HEK293 (cell line): ENCODE data around the gene GATA1.

Experiments
- KLF9 ChIP-seq: fragments of 450-650 bp; formaldehyde crosslinking; IDR thresholded peaks from 2 replicates; pipeline ENCODE4 v1.5.1; 2016; ENCODE audit warnings: missing biosample characterization, missing genetic modification characterization, low read depth
- OSR2 ChIP-seq: fragments of 450-650 bp; formaldehyde crosslinking; IDR thresholded peaks from 2 replicates; pipeline ENCODE4 v1.5.1; 2016; ENCODE audit warnings: missing biosample characterization, missing genetic modification characterization
- SCRT1 ChIP-seq: fragments of 450-650 bp; formaldehyde crosslinking; IDR thresholded peaks from 2 replicates; pipeline ENCODE4 v1.5.1; 2016; ENCODE audit warnings: missing biosample characterization, missing genetic modification characterization, borderline replicate concordance
- SETDB1 ChIP-seq: IDR thresholded peaks from one replicate; pipeline ENCODE4 v1.6.1; 2017; ENCODE audit warnings: mild to moderate bottlenecking, low read length, moderate library complexity, mixed read lengths; ENCODE audit not compliant: insufficient read length
- SP7 ChIP-seq: fragments of 450-650 bp; formaldehyde crosslinking; IDR thresholded peaks from 2 replicates; pipeline ENCODE4 v1.5.1; 2016; ENCODE audit warnings: missing biosample characterization, missing genetic modification characterization
- ZBTB1 ChIP-seq: fragments of 450-650 bp; formaldehyde crosslinking; IDR thresholded peaks from 2 replicates; pipeline ENCODE4 v1.5.1; 2016; ENCODE audit warnings: missing biosample characterization, missing genetic modification characterization
- ZNF146 ChIP-seq: fragments of 450-650 bp; formaldehyde crosslinking; IDR thresholded peaks from 2 replicates; pipeline ENCODE4 v1.5.1; 2016; ENCODE audit warnings: missing biosample characterization, missing genetic modification characterization
- ZNF202 ChIP-seq: fragments of 450-650 bp; formaldehyde crosslinking; IDR thresholded peaks from 2 replicates; pipeline ENCODE4 v1.5.1; 2016; ENCODE audit warnings: missing biosample characterization, missing genetic modification characterization, borderline replicate concordance
- ZNF223 ChIP-seq: fragments of 450-650 bp; formaldehyde crosslinking; IDR thresholded peaks from 2 replicates; pipeline ENCODE4 v1.5.1; 2016; ENCODE audit warnings: missing biosample characterization, missing genetic modification characterization
- ZNF239 ChIP-seq: fragments of 450-650 bp; formaldehyde crosslinking; IDR thresholded peaks from 2 replicates; pipeline ENCODE4 v1.5.1; 2016; ENCODE audit warnings: missing biosample characterization, missing genetic modification characterization
- ZNF311 ChIP-seq: fragments of 450-650 bp; formaldehyde crosslinking; IDR thresholded peaks from 2 replicates; pipeline ENCODE4 v1.5.1; 2017; ENCODE audit warnings: missing biosample characterization, missing genetic modification characterization, borderline replicate concordance
- ZNF341 ChIP-seq: fragments of 450-650 bp; formaldehyde crosslinking; IDR thresholded peaks from 2 replicates; pipeline ENCODE4; 2016; ENCODE audit warnings: low read depth, missing biosample characterization, missing genetic modification characterization
- ZNF48 ChIP-seq: fragments of 450-650 bp; formaldehyde crosslinking; IDR thresholded peaks from 2 replicates; pipeline ENCODE4 v1.5.1; 2016; ENCODE audit warnings: missing biosample characterization, missing genetic modification characterization
- ZNF521 ChIP-seq: fragments of 450-650 bp; formaldehyde crosslinking; IDR thresholded peaks from 2 replicates; pipeline ENCODE4 v1.5.1; 2017; ENCODE audit warnings: missing biosample characterization, mild to moderate bottlenecking, missing genetic modification characterization
- ZNF560 ChIP-seq: fragments of 450-650 bp; formaldehyde crosslinking; IDR thresholded peaks from 2 replicates; pipeline ENCODE4 v1.5.1; 2017; ENCODE audit warnings: missing biosample characterization, missing genetic modification characterization, borderline replicate concordance
- ZNF596 ChIP-seq: fragments of 450-650 bp; IDR thresholded peaks from 2 replicates; pipeline ENCODE4 v1.5.0; 2018; ENCODE audit warnings: missing biosample characterization, mild to moderate bottlenecking, missing genetic modification characterization, moderate library complexity
- ZNF623 ChIP-seq: fragments of 450-650 bp; formaldehyde crosslinking; IDR thresholded peaks from 2 replicates; pipeline ENCODE4 v1.5.1; 2016; ENCODE audit warnings: missing biosample characterization, missing genetic modification characterization
- ZNF664 ChIP-seq: fragments of 450-650 bp; formaldehyde crosslinking; IDR thresholded peaks from 2 replicates; pipeline ENCODE4 v1.5.1; 2016; ENCODE audit warnings: missing biosample characterization, missing genetic modification characterization
- ZNF670 ChIP-seq: fragments of 450-650 bp; formaldehyde crosslinking; IDR thresholded peaks from 2 replicates; pipeline ENCODE4 v1.5.1; 2016; ENCODE audit warnings: missing biosample characterization, missing genetic modification characterization, low read depth
- ZNF701 ChIP-seq: fragments of 450-650 bp; formaldehyde crosslinking; IDR thresholded peaks from 2 replicates; pipeline ENCODE4 v1.5.1; 2016; ENCODE audit warnings: missing biosample characterization, missing genetic modification characterization
- ZNF785 ChIP-seq: fragments of 450-650 bp; formaldehyde crosslinking; IDR thresholded peaks from 2 replicates; pipeline ENCODE4 v1.5.1; 2016; ENCODE audit warnings: missing biosample characterization, missing genetic modification characterization
- ZNF837 ChIP-seq: fragments of 450-650 bp; formaldehyde crosslinking; IDR thresholded peaks from 2 replicates; pipeline ENCODE4 v1.5.1; 2016; ENCODE audit warnings: missing biosample characterization, missing genetic modification characterization
- ZSCAN16 ChIP-seq: fragments of 450-650 bp; formaldehyde crosslinking; IDR thresholded peaks from 2 replicates; pipeline ENCODE4 v1.5.1; 2016; ENCODE audit warnings: missing biosample characterization, missing genetic modification characterization
- ZSCAN23 ChIP-seq: fragments of 450-650 bp; formaldehyde crosslinking; IDR thresholded peaks from 2 replicates; pipeline ENCODE4 v1.5.1; 2016; ENCODE audit warnings: missing biosample characterization, missing genetic modification characterization
- TF ChIP-seq, protein P1 (sequence below): fragments of 450-650 bp; formaldehyde crosslinking; IDR thresholded peaks from 2 replicates; pipeline ENCODE4 v1.5.1; 2016; ENCODE audit warnings: missing biosample characterization, missing genetic modification characterization, borderline replicate concordance
- TF ChIP-seq, protein P2 (sequence below): fragments of 450-650 bp; formaldehyde crosslinking; IDR thresholded peaks from 2 replicates; pipeline ENCODE4; 2016; ENCODE audit warnings: missing biosample characterization, missing genetic modification characterization
- TF ChIP-seq, protein P3 (sequence below): IDR thresholded peaks from 2 replicates; pipeline ENCODE4 v1.6.1; 2011; ENCODE audit warnings: mild to moderate bottlenecking, low read depth, low read length, borderline replicate concordance
- TF ChIP-seq, protein P4 (sequence below): fragments of 450-650 bp; formaldehyde crosslinking; IDR thresholded peaks from 2 replicates; pipeline ENCODE4 v1.5.1; 2016; ENCODE audit warnings: missing biosample characterization, missing genetic modification characterization

The GATA1 gene

DNA sequence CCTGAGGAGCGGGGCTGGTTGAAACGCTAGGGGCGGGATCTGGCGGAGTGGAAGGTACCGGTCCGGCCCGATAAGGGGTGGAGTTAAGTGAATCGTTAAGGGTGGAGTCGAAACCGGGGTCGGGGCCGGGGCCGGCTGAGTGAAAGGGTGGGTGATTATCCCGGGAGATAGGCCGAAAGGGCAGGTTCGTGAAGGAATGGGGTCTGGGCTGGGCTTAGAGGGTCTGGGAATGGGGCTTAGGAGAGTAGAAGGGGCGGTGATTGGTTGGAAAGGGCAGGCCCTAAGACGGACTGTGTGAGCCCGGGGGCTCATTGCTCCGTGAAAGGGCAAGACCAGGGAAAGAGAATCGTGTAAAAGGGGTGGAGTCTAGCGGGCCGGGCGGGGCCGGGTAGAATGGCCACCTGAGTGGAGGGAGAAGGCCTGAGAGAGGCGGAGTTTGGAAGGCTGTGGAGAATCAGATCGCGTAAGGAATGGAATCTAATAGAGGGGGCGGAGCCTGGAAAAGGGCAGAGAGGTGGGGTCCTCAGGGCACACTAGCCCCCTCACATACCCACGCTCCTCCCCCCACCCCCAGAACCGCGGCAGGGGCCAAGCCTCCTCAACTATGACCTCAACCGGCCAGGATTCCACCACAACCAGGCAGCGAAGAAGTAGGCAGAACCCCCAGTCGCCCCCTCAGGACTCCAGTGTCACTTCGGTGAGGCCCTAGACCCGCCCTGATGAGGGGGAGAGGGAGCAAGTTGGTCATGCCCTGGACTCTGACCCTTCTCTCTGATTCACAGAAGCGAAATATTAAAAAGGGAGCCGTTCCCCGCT, 15.9 kb downstream of the GATA1 start (continued):
- TF ChIP-seq ZSCAN23 (tag by site-specific recombination) (no peak), SP7 (tag by site-specific recombination) (peak; percentile 50; the same call in 1 of the 2 replicates), SCRT1 (tag by site-specific recombination) (no peak), ZNF521 (tag by site-specific recombination) (no peak), ZNF837 (tag by site-specific recombination) (no peak), OSR2 (no peak), KLF9 (tag by site-specific recombination) (peak; percentile 52; the same call in 1 of the 2 replicates), ZNF785 (no peak), ZNF560 (no peak), ZNF48 (tag by site-specific recombination) (no peak), ZNF664 (no peak), ZSCAN16 (tag by site-specific recombination) (no peak), SETDB1 (no peak), ZNF670 (tag by site-specific recombination) (no peak), ZNF341 (tag by site-specific recombination) (no peak), ZNF596 (tag by site-specific recombination) (no peak), ZNF223 (tag by site-specific recombination) (no peak), ZNF701 (no peak), ZNF623 (no peak), ZNF146 (no peak), ZNF239 (tag by site-specific recombination) (no peak), ZNF311 (tag by site-specific recombination) (no peak), ZNF202 (tag by site-specific recombination) (no peak), ZBTB1 (no peak)
- TF ChIP-seq, protein P1, sequence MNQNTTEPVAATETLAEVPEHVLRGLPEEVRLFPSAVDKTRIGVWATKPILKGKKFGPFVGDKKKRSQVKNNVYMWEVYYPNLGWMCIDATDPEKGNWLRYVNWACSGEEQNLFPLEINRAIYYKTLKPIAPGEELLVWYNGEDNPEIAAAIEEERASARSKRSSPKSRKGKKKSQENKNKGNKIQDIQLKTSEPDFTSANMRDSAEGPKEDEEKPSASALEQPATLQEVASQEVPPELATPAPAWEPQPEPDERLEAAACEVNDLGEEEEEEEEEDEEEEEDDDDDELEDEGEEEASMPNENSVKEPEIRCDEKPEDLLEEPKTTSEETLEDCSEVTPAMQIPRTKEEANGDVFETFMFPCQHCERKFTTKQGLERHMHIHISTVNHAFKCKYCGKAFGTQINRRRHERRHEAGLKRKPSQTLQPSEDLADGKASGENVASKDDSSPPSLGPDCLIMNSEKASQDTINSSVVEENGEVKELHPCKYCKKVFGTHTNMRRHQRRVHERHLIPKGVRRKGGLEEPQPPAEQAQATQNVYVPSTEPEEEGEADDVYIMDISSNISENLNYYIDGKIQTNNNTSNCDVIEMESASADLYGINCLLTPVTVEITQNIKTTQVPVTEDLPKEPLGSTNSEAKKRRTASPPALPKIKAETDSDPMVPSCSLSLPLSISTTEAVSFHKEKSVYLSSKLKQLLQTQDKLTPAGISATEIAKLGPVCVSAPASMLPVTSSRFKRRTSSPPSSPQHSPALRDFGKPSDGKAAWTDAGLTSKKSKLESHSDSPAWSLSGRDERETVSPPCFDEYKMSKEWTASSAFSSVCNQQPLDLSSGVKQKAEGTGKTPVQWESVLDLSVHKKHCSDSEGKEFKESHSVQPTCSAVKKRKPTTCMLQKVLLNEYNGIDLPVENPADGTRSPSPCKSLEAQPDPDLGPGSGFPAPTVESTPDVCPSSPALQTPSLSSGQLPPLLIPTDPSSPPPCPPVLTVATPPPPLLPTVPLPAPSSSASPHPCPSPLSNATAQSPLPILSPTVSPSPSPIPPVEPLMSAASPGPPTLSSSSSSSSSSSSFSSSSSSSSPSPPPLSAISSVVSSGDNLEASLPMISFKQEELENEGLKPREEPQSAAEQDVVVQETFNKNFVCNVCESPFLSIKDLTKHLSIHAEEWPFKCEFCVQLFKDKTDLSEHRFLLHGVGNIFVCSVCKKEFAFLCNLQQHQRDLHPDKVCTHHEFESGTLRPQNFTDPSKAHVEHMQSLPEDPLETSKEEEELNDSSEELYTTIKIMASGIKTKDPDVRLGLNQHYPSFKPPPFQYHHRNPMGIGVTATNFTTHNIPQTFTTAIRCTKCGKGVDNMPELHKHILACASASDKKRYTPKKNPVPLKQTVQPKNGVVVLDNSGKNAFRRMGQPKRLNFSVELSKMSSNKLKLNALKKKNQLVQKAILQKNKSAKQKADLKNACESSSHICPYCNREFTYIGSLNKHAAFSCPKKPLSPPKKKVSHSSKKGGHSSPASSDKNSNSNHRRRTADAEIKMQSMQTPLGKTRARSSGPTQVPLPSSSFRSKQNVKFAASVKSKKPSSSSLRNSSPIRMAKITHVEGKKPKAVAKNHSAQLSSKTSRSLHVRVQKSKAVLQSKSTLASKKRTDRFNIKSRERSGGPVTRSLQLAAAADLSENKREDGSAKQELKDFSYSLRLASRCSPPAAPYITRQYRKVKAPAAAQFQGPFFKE (tag by site-specific recombination): no peak
- TF ChIP-seq, protein P2, sequence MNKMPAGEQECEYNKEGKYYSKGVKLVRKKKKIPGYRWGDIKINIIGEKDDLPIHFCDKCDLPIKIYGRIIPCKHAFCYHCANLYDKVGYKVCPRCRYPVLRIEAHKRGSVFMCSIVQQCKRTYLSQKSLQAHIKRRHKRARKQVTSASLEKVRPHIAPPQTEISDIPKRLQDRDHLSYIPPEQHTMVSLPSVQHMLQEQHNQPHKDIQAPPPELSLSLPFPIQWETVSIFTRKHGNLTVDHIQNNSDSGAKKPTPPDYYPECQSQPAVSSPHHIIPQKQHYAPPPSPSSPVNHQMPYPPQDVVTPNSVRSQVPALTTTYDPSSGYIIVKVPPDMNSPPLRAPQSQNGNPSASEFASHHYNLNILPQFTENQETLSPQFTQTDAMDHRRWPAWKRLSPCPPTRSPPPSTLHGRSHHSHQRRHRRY (tag by site-specific recombination): no peak
- TF ChIP-seq, protein P3, sequence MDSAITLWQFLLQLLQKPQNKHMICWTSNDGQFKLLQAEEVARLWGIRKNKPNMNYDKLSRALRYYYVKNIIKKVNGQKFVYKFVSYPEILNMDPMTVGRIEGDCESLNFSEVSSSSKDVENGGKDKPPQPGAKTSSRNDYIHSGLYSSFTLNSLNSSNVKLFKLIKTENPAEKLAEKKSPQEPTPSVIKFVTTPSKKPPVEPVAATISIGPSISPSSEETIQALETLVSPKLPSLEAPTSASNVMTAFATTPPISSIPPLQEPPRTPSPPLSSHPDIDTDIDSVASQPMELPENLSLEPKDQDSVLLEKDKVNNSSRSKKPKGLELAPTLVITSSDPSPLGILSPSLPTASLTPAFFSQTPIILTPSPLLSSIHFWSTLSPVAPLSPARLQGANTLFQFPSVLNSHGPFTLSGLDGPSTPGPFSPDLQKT: no peak
- TF ChIP-seq, protein P4, sequence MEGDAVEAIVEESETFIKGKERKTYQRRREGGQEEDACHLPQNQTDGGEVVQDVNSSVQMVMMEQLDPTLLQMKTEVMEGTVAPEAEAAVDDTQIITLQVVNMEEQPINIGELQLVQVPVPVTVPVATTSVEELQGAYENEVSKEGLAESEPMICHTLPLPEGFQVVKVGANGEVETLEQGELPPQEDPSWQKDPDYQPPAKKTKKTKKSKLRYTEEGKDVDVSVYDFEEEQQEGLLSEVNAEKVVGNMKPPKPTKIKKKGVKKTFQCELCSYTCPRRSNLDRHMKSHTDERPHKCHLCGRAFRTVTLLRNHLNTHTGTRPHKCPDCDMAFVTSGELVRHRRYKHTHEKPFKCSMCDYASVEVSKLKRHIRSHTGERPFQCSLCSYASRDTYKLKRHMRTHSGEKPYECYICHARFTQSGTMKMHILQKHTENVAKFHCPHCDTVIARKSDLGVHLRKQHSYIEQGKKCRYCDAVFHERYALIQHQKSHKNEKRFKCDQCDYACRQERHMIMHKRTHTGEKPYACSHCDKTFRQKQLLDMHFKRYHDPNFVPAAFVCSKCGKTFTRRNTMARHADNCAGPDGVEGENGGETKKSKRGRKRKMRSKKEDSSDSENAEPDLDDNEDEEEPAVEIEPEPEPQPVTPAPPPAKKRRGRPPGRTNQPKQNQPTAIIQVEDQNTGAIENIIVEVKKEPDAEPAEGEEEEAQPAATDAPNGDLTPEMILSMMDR: 0 out of 2 replicates have a peak, but pooled peaks have one; percentile 14
